ENCODE measurements around the gene OR2C3.
"Not testable (repeated sequence)": the region's sequence is repeated elsewhere in the genome, so short reads cannot be mapped to it uniquely, and the experiment has no call there.

OR2C3 gene

DNA sequence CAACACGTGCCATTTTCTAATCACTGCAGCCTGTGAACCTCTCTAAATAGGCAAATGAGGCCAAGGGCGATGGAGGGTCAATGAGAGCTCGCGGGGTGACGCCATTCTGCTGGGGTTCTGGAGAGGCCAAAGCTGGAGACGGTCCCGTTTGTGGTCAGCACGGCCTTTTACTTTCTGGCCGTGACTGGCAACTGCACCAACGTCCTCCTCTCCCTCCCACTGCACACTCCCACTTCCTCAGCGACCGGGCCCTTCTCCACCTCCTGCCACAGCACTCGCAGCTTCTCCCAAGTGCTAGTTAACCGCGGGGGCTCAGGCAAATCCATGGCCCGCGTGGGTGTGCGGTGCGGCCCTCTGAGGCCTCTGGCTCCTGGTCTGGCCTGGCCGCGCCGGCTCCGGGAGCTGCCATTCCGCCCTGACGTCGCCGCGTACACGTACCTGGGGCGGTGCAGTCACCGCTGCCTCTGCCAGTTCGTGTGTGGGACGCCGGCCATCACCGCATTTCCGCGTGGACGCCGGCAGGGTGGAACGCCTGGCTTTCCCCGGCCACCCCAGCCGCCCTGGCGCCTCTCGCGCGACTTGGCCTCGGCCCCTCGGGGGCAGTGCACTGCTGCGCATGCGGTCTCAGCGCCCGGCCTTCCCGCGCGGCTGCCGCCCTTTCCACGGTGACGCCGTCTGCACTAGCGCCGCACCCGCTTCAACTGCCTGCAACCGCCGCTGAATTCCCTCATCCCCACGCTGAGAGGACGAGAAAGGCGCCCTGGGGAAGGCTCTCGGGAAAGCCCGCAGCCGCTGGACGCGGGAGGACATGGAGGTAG lies 18.2 kb downstream of the OR2C3 start:
- no peak for DNase-seq (ENCODE audit: low spot score)

DNA sequence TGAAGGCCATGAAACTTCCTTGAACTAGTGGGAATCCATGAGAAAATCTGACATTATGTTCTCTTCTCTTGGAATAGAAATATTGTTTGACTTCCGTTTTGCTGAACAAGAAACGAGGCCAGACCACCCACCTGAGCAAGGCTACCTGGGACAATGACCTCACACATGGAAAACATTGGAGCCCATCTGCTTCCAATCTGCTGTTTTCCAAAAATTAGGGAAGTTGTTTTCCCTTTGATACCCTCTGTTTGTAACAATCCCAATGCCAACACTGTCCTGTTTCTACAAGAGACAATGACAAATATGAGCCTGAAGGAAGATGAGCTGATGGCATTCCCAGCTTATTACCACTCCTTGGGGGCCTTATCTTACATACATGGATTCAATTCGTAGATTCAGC lies 29.4 kb downstream of the OR2C3 start:
- DNase-seq (ENCODE audit: low spot score), result no peak

DNA sequence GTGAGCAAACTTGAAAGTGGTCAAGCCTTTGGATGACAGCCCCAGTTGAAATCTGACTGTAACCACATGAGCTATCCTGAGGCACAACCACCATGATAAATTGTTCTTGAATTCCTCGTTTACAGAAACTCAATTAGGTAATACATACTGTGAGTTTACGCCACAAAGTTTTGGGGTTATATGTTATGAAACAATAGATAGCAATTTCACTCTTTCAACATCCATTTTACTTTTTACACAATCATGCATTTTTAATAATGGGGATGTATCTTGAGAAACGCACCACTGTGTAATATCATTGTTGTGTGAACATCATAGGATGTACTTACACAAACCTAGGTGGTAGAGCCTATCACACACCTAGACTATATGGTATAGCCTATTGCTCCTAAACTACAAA lies 35.4 kb downstream of the OR2C3 start:
- DNase-seq (ENCODE audit: low spot score), result no peak

DNA sequence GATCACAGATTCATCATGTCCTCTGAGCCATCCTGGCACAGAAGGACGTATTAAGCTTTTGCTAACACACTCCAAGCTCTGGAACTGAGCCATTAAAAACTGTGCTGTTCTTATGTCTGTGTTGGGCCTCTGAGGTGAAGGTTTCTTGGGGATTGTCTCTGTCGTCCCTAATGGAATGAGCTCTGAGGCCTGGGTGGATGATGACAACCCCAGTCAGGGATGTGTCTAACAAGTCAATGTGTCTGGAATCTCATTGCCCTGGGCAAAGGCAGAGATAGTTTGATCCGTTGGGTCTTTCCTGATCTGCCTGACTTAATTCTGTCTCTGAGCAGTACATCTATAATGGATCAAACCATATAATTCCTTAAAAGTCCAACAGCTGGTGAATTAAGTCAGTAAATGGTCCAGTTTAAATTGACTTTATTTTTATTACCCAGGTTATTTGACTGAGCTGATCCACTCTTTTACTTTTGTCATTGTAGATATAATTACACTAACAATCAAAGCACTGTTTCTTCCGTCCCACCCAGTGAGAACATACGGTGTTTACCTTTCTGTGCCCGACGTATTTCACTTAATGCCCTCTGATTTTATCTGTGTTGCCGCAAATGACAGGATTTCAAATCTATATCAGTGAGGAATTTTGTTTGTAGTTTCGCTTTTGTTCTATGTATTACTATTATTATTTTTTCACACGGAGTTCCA lies 39.5 kb downstream of the OR2C3 start:
- DNase-seq (ENCODE audit: low spot score), result no peak

DNA sequence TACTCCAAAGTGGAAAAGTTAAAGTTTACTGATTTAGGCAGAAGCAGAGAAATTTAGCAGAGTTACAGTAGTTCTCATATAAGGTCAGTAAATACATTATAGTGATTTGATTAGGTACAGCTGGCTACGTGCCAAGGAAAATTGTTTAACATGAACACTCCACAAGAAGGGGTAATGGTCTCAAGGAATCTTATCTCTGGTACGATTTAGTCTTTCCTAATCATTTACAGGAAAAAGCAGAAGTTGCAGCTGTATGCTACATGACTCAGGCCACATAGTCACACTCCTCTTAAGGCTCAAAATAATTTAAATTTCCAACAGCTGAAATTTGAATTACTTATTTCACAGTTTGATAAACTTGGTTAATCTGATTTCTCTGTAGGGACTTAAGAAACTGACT lies 41.5 kb downstream of the OR2C3 start:
- no peak for DNase-seq (ENCODE audit: low spot score)

DNA sequence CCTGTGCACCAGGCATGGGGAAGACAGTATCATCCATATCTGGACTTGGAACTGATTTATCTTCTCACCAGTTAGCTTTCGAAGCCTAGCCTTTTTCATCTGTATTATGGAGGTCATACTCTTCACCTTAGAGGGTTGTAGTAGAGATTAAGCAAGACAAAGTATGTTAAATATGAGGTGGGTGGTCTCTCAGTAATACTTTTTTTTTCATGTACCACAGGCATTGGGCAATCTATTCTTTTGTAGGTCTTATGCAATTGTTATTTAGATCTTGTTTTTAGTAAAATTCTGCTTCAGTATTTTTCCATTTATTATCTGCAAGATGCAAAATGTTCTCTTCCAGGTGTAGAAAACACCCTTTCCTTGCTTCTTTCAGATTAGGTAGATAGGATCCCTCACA lies 43.1 kb downstream of the OR2C3 start:
- no peak for DNase-seq (ENCODE audit: low spot score)

DNA sequence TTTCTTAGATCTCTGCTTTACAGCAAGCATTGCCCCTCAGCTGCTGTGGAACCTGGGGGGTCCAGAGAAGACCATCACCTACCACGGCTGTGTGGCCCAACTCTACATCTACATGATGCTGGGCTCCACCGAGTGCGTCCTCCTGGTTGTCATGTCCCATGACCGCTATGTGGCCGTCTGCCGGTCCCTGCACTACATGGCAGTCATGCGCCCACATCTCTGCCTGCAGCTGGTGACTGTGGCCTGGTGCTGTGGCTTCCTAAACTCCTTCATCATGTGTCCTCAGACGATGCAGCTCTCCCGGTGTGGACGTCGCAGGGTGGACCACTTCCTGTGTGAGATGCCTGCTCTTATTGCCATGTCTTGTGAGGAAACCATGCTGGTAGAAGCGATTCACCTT lies 44.9 kb downstream of the OR2C3 start:
- DNase-seq (ENCODE audit: low spot score), result no peak

DNA sequence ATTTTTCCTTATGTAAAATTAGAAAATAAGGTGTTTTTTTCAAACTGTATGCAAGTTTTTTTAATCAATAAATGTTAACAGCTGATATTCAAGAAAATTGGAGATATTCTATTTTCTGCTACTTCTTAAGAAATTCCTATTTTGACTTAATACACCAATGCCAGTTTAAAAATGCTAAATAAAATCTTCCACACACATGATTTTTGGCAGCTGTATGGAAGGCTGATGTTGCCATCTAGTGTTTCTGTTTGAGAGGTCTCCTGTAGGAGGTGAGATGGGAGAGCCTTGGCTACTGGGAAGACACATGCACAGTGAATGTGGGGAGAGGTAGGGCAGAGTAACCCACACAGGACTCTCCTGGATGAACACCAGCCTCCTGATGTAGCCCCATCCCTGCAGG lies 49.2 kb downstream of the OR2C3 start:
- DNase-seq (ENCODE audit: low spot score), result peak; percentile 69

DNA sequence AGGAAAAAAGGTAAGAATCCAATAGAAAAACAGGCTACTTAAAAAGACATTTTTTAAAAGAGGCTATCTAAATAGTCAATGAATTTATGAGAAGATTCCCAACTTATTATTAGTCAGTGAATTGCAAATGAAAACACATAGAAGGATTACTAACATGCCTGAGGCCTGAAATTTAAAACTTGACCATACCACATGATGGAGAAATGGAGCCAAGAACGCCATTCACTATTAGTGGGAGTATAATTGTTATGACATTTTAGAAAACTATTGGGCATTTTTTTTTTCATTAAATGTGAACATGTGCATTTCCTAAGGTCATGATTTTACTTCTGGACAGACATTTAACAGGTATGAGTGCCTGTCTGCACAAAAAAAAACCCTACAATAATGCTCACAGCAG lies 53.5 kb downstream of the OR2C3 start:
- no peak for DNase-seq (ENCODE audit: low spot score)

DNA sequence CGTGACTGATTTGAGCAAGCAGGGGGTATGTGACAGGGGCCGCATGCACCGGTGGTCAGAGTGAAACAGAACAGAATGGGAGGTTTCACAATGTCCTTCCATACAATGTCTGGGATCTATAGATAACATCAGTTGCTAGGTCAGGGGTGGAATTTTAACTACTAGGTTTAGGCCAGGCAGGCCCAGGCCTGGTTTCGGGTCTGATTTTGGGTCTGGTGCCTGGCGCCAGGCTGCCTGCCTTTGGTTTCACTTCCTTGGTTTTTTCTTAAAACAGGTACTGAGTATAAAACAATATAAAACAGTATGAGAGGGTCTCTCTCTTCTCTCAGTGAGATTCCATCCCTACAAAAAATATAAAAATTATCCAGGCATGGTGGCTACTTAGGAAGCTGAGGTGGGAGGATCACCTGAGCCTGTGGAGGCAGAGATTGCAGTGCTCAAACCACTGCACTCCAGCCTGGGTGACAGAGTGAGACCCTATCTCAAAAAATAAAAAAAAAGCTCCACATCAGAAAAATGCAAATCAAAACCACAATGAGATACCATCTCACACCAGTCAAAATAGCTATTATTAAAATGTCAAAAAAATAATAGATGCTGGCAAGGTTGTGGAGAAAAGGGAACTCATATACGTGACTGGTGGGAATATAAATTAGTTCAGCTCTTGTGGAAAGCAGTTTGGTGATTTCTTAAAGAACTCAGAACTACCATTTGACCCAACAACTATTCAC lies 59.7 kb downstream of the OR2C3 start:
- DNase-seq (ENCODE audit: low spot score), result not testable (repeated sequence)

DNA sequence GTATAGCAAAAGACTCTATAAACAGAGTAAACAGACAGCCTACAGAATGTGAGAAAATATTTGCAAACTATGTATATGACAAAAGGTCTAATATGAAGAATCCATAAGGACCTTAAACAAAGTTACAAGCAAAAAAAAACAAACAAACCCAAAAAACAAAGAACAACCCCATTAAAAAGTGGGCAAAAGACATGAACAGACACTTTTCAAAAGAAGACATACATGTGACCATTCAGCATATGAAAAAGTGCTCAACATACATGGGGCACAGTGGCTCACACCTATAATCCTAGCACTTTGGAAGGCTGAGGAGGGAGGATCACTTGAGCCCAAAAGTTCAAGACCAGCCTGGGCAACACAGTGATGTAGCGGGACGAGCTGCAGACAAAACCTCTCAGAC lies 60.4 kb downstream of the OR2C3 start:
- DNase-seq (ENCODE audit: low spot score), result no peak
